Osteocyte (in vitro differentiated cells): ENCODE results near the gene HIVEP2. TPM values are rescaled to one million over a fixed set of nuclear protein-coding genes. Genes with fewer than 3 reads are reported as not detected.

Experiments
- DNase-seq: peaks from one replicate; pipeline ENCODE4 v3.0.0; 2021; ENCODE audit warnings: mixed read lengths; ENCODE audit not compliant: unreplicated experiment; ENCODE audit errors: extremely low spot score
- H3K27ac Mint-ChIP-seq: one replicate; pipeline ENCODE4 v1.8.0; 2021; ENCODE audit warnings: mild to moderate bottlenecking, mixed read lengths; ENCODE audit not compliant: unreplicated experiment
- H3K27me3 Mint-ChIP-seq: one replicate; pipeline ENCODE4 v1.8.0; 2021; ENCODE audit warnings: mixed read lengths; ENCODE audit not compliant: unreplicated experiment
- H3K36me3 Mint-ChIP-seq: one replicate; pipeline ENCODE4 v1.8.0; 2021; ENCODE audit warnings: mixed read lengths; ENCODE audit not compliant: unreplicated experiment
- H3K4me1 Mint-ChIP-seq: one replicate; pipeline ENCODE4 v1.8.0; 2021; ENCODE audit warnings: mixed read lengths; ENCODE audit not compliant: unreplicated experiment
- H3K4me3 Mint-ChIP-seq: one replicate; pipeline ENCODE4 v1.8.0; 2021; ENCODE audit warnings: mild to moderate bottlenecking, moderate library complexity, mixed read lengths; ENCODE audit not compliant: unreplicated experiment
- H3K9me3 Mint-ChIP-seq: one replicate; pipeline ENCODE4 v1.8.0; 2021; ENCODE audit warnings: mixed read lengths; ENCODE audit not compliant: unreplicated experiment
- CTCF ChIP-seq: fragments of 200-600 bp; sonication (generic); IDR thresholded peaks from 2 replicates; pipeline ENCODE4 v1.5.0; 2021; ENCODE audit warnings: antibody characterized with exemption, mild to moderate bottlenecking, moderate library complexity
- total RNA-seq: library from RNA; stranded (reverse); gene quantifications from 2 replicates; pipeline ENCODE4 v1.2.1, GENCODE V29; 2021

HIVEP2 gene
- total RNA-seq, 1 donor from 2014 or later, result 39.2 TPM

- no peak overlapping the region for H3K27ac Mint-ChIP-seq
- no peaks in the 10 kb centered on the region for H3K4me1 Mint-ChIP-seq
- H3K36me3 Mint-ChIP-seq, result peaks cover 66% of the 10 kb centered on the region
- no peaks in the 10 kb centered on the region for H3K27me3 Mint-ChIP-seq
- TF ChIP-seq CTCF, result no peak
- H3K4me3 Mint-ChIP-seq, result no peak overlapping the region
- no peaks in the 10 kb centered on the region for H3K9me3 Mint-ChIP-seq
- no peak for DNase-seq
Measured at GRCh38 chr6:142764311-142764710, 180.7 kb downstream of the HIVEP2 start.

- Mint-ChIP-seq H3K27me3 (no peaks in the 10 kb centered on the region), H3K4me3 (no peak overlapping the region), H3K36me3 (peaks cover 64% of the 10 kb centered on the region), H3K9me3 (no peaks in the 10 kb centered on the region), H3K4me1 (no peaks in the 10 kb centered on the region), H3K27ac (no peak overlapping the region)
- TF ChIP-seq CTCF, result no peak
- no peak for DNase-seq
Measured at GRCh38 chr6:142763205-142763604, 181.8 kb downstream of the HIVEP2 start.

DNA sequence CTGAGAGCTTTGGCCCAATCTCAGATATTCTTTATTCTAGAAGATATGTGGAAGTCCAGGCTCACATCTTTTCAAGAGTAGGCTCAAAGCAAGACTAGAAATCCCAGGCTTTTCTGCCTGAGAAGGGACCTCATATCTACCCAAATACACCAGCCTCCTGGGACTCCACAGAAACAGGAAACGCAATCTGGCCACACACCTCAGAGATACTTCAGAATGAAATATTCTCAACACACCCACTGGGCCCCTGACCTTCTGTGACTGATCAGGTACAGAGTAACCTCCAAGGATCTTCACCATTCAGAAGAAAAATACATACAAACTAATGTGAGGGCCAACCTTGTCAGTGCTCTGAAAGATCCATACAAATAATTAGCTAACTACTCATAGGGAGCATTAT lies 183.2 kb downstream of the HIVEP2 start:
- Mint-ChIP-seq H3K9me3 (no peaks in the 10 kb centered on the region), H3K4me1 (peaks cover 3% of the 10 kb centered on the region), H3K36me3 (peaks cover 63% of the 10 kb centered on the region), H3K27ac (no peak overlapping the region), H3K27me3 (no peaks in the 10 kb centered on the region), H3K4me3 (no peak overlapping the region)
- DNase-seq, result no peak
- TF ChIP-seq CTCF, result no peak

- H3K9me3 Mint-ChIP-seq, result no peaks in the 10 kb centered on the region
- peaks cover 12% of the 10 kb centered on the region for H3K4me1 Mint-ChIP-seq
- no peak for DNase-seq
Measured at GRCh38 chr6:142760152-142760551, 184.8 kb downstream of the HIVEP2 start.

GRCh38 chr6:142758629-142759025 lies 186.3 kb downstream of the HIVEP2 start:
- no peak for TF ChIP-seq CTCF
- H3K4me3 Mint-ChIP-seq, result no peak overlapping the region
- peaks cover 69% of the 10 kb centered on the region for H3K36me3 Mint-ChIP-seq
- peaks cover 12% of the 10 kb centered on the region for H3K4me1 Mint-ChIP-seq
- no peaks in the 10 kb centered on the region for H3K27me3 Mint-ChIP-seq
- no peaks in the 10 kb centered on the region for H3K9me3 Mint-ChIP-seq
- DNase-seq, result no peak
- H3K27ac Mint-ChIP-seq, result no peak overlapping the region

More at GRCh38 chr6:142760152-142760551, 184.8 kb downstream of the HIVEP2 start:
- TF ChIP-seq CTCF, result no peak
- H3K36me3 Mint-ChIP-seq, result peaks cover 73% of the 10 kb centered on the region
- no peak overlapping the region for H3K4me3 Mint-ChIP-seq
- no peaks in the 10 kb centered on the region for H3K27me3 Mint-ChIP-seq
- H3K27ac Mint-ChIP-seq, result no peak overlapping the region
